HL-60 (cell line): ENCODE measurements around the gene HNRNPL.
"Not testable (repeated sequence)": the region's sequence is repeated elsewhere in the genome, so short reads cannot be mapped to it uniquely, and the experiment has no call there.

Source experiments
- DNase-seq, 2 experiments: peaks; one replicate each; pipeline ENCODE4 v3.0.0-alpha.2; 2010 to 2020; ENCODE audit warnings: low read depth in 1 of 2, low spot score in 1 of 2
- H3K27ac ChIP-seq: fragments of 250-450 bp; sonication (Bioruptor Pico); replicated peaks from 2 replicates; pipeline ENCODE4 v1.5.1; 2020; ENCODE audit warnings: mild to moderate bottlenecking, moderate library complexity
- H3K27me3 ChIP-seq: fragments of 250-450 bp; sonication (Bioruptor Pico); 2 replicates; pipeline ENCODE4 v1.5.1; 2021; ENCODE audit warnings: mild to moderate bottlenecking, moderate library complexity; ENCODE audit not compliant: insufficient read depth, poor library complexity, severe bottlenecking
- H3K4me3 ChIP-seq: replicated peaks from 2 replicates; pipeline ENCODE4 v1.5.1; 2011; ENCODE audit warnings: mild to moderate bottlenecking, control low read depth, low read length; ENCODE audit not compliant: insufficient read depth
- GABPA ChIP-seq: IDR thresholded peaks from 2 replicates; pipeline ENCODE4 v1.6.1; 2012; ENCODE audit warnings: low read depth
- POLR2AphosphoS5 ChIP-seq: IDR thresholded peaks from 2 replicates; pipeline ENCODE4 v1.6.1; 2012; ENCODE audit warnings: low read depth
- SPI1 ChIP-seq: IDR thresholded peaks from 2 replicates; pipeline ENCODE4 v1.6.1; 2012; ENCODE audit warnings: low read depth, mild to moderate bottlenecking, borderline replicate concordance
- TF ChIP-seq, protein P1 (sequence below): IDR thresholded peaks from 2 replicates; pipeline ENCODE4 v1.6.1; 2012; ENCODE audit warnings: low read depth; ENCODE audit not compliant: insufficient replicate concordance
- TF ChIP-seq, protein P2 (sequence below): IDR thresholded peaks from one replicate; pipeline ENCODE4 v1.5.1; 2011; ENCODE audit warnings: low read length, control low read depth, inconsistent platforms; ENCODE audit not compliant: insufficient read depth

HNRNPL gene

GRCh38 chr19:38890686-38891085 lies 40.9 kb upstream of the HNRNPL start:
- TF ChIP-seq GABPA (no peak), POLR2AphosphoS5 (no peak), SPI1 (no peak)
- TF ChIP-seq, protein P1, sequence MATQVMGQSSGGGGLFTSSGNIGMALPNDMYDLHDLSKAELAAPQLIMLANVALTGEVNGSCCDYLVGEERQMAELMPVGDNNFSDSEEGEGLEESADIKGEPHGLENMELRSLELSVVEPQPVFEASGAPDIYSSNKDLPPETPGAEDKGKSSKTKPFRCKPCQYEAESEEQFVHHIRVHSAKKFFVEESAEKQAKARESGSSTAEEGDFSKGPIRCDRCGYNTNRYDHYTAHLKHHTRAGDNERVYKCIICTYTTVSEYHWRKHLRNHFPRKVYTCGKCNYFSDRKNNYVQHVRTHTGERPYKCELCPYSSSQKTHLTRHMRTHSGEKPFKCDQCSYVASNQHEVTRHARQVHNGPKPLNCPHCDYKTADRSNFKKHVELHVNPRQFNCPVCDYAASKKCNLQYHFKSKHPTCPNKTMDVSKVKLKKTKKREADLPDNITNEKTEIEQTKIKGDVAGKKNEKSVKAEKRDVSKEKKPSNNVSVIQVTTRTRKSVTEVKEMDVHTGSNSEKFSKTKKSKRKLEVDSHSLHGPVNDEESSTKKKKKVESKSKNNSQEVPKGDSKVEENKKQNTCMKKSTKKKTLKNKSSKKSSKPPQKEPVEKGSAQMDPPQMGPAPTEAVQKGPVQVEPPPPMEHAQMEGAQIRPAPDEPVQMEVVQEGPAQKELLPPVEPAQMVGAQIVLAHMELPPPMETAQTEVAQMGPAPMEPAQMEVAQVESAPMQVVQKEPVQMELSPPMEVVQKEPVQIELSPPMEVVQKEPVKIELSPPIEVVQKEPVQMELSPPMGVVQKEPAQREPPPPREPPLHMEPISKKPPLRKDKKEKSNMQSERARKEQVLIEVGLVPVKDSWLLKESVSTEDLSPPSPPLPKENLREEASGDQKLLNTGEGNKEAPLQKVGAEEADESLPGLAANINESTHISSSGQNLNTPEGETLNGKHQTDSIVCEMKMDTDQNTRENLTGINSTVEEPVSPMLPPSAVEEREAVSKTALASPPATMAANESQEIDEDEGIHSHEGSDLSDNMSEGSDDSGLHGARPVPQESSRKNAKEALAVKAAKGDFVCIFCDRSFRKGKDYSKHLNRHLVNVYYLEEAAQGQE: no peak
- TF ChIP-seq, protein P2, sequence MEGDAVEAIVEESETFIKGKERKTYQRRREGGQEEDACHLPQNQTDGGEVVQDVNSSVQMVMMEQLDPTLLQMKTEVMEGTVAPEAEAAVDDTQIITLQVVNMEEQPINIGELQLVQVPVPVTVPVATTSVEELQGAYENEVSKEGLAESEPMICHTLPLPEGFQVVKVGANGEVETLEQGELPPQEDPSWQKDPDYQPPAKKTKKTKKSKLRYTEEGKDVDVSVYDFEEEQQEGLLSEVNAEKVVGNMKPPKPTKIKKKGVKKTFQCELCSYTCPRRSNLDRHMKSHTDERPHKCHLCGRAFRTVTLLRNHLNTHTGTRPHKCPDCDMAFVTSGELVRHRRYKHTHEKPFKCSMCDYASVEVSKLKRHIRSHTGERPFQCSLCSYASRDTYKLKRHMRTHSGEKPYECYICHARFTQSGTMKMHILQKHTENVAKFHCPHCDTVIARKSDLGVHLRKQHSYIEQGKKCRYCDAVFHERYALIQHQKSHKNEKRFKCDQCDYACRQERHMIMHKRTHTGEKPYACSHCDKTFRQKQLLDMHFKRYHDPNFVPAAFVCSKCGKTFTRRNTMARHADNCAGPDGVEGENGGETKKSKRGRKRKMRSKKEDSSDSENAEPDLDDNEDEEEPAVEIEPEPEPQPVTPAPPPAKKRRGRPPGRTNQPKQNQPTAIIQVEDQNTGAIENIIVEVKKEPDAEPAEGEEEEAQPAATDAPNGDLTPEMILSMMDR: no peak
- H3K27ac ChIP-seq: no peak overlapping the region
- H3K27me3 ChIP-seq: no peaks in the 10 kb centered on the region
- H3K4me3 ChIP-seq: no peak overlapping the region
- no peak for DNase-seq

- no peak overlapping the region for H3K27ac ChIP-seq
- TF ChIP-seq, protein P1: no peak
- TF ChIP-seq, protein P2: no peak
- no peak for TF ChIP-seq GABPA
- TF ChIP-seq SPI1: no peak
- TF ChIP-seq POLR2AphosphoS5: no peak
- no peaks in the 10 kb centered on the region for H3K27me3 ChIP-seq
- H3K4me3 ChIP-seq: no peak overlapping the region
- no peak for DNase-seq
These were observed 40.0 kb upstream of the HNRNPL start for GRCh38 chr19:38889803-38890202.

DNA sequence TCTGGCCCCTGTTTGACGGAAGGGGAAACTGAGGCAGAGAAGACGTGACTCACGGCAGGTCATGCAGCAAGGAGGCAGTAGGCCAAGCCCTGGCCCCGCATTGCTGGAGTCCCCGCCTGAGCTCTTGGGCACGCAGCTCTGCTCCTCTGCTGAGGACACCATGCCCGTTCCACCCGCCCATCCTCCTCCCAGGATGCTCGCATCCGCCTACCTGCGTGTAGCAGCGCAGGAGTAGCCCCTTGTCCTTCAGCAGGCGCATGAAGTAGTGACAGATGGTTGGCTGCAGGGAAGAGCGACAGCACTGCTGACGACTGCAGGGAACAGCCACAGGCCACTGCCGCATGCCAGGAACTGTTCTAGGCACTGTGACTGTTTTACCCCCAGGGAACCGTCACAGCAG lies 39.1 kb upstream of the HNRNPL start:
- H3K4me3 ChIP-seq: no peak overlapping the region
- H3K27me3 ChIP-seq: no peaks in the 10 kb centered on the region
- H3K27ac ChIP-seq: no peak overlapping the region
- TF ChIP-seq GABPA: no peak
- no peak for DNase-seq

DNA sequence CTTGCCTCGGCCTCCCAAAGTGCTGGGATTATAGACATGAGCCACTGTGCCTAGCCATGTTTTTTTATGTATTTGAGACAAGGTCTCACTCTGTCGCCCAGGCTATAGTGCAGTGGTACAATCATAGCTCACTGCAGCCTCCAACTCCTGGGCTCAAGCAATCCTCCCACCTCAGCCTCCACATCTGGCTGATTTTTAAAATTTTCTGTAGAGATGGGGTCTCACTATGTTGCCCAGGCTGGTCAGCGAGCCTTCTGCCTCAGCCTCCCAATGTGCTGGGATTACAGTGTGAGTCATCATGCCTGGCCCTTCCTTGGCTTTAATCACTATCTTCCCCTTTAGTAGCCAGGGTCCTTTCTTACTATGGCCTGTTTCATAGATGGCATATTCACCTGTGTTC lies 34.9 kb upstream of the HNRNPL start:
- not testable (repeated sequence) for DNase-seq, H3K27me3 ChIP-seq, H3K27ac ChIP-seq, H3K4me3 ChIP-seq

- no peak for DNase-seq
- no peak overlapping the region for H3K27ac ChIP-seq
- TF ChIP-seq, protein P2: no peak
- TF ChIP-seq SPI1: no peak
- TF ChIP-seq, protein P1: no peak
- no peak for TF ChIP-seq POLR2AphosphoS5
- TF ChIP-seq GABPA: no peak
- H3K4me3 ChIP-seq: no peak overlapping the region
- H3K27me3 ChIP-seq: no peaks in the 10 kb centered on the region
These were observed 33.5 kb upstream of the HNRNPL start for GRCh38 chr19:38883286-38883685.
